H9 (cell line): Measurements from ENCODE around the gene METAP2. TPM values are rescaled to one million over a fixed set of nuclear protein-coding genes. Genes with fewer than 3 reads are reported as not detected.

Experiments used
- DNase-seq: peaks from one replicate; pipeline ENCODE4 v3.0.0-alpha.2; 2017
- H2AFZ ChIP-seq: one replicate; pipeline ENCODE4 v1.6.1; 2013; ENCODE audit warnings: mild to moderate bottlenecking, low read length, control low read depth, moderate library complexity
- H2AK5ac ChIP-seq: 2 replicates; pipeline ENCODE4 v1.6.1; 2013; ENCODE audit warnings: low read length, control low read depth, mixed read lengths; ENCODE audit not compliant: insufficient read length
- H2BK120ac ChIP-seq: one replicate; pipeline ENCODE4 v1.6.1; 2013; ENCODE audit warnings: low read depth, mild to moderate bottlenecking, low read length, control low read depth, inconsistent platforms; ENCODE audit not compliant: poor library complexity, severe bottlenecking
- H2BK12ac ChIP-seq: 2 replicates; pipeline ENCODE4 v1.6.1; 2013; ENCODE audit warnings: low read length, control low read depth, mixed read lengths, low read depth; ENCODE audit not compliant: insufficient read length
- H2BK15ac ChIP-seq: 2 replicates; pipeline ENCODE4 v1.6.1; 2013; ENCODE audit warnings: low read depth, low read length, control low read depth
- H2BK20ac ChIP-seq: one replicate; pipeline ENCODE4 v1.6.1; 2013; ENCODE audit warnings: low read depth, mild to moderate bottlenecking, low read length, control low read depth, inconsistent platforms; ENCODE audit not compliant: poor library complexity, severe bottlenecking
- H2BK5ac ChIP-seq: 2 replicates; pipeline ENCODE4 v1.6.1; 2013; ENCODE audit warnings: low read length, control low read depth, mixed read lengths; ENCODE audit not compliant: insufficient read length
- H3K14ac ChIP-seq: 2 replicates; pipeline ENCODE4 v1.6.1; 2013; ENCODE audit warnings: low read length, control low read depth; ENCODE audit not compliant: insufficient read depth
- H3K18ac ChIP-seq: 2 replicates; pipeline ENCODE4 v1.6.1; 2013; ENCODE audit warnings: low read depth, mild to moderate bottlenecking, mixed read lengths, low read length, control low read depth; ENCODE audit not compliant: insufficient read length
- H3K23ac ChIP-seq: 2 replicates; pipeline ENCODE4 v1.6.1; 2013; ENCODE audit warnings: low read length, control low read depth, mixed read lengths, low read depth; ENCODE audit not compliant: insufficient read length
- H3K23me2 ChIP-seq: 2 replicates; pipeline ENCODE4 v1.6.1; 2013; ENCODE audit warnings: low read depth, mild to moderate bottlenecking, mixed read lengths, low read length, control low read depth; ENCODE audit not compliant: insufficient read length, poor library complexity, severe bottlenecking
- H3K27ac ChIP-seq: 2 replicates; pipeline ENCODE4 v1.5.1; 2013; ENCODE audit warnings: low read length, control low read depth, mixed read lengths, low read depth; ENCODE audit not compliant: insufficient read length
- H3K27me3 ChIP-seq: 2 replicates; pipeline ENCODE4 v1.6.1; 2013; ENCODE audit warnings: low read length, control low read depth, inconsistent platforms; ENCODE audit not compliant: insufficient read depth
- H3K4ac ChIP-seq: 2 replicates; pipeline ENCODE4 v1.6.1; 2013; ENCODE audit warnings: low read depth, mild to moderate bottlenecking, control low read depth, inconsistent platforms, low read length, moderate library complexity
- H3K4me1 ChIP-seq: 2 replicates; pipeline ENCODE4 v1.6.1; 2013; ENCODE audit warnings: low read length, control low read depth, inconsistent platforms; ENCODE audit not compliant: insufficient read depth
- H3K4me2 ChIP-seq: 2 replicates; pipeline ENCODE4 v1.6.1; 2013; ENCODE audit warnings: low read length, control low read depth, mixed read lengths; ENCODE audit not compliant: insufficient read length, insufficient read depth
- H3K56ac ChIP-seq: 2 replicates; pipeline ENCODE4 v1.6.1; 2013; ENCODE audit warnings: low read depth, mild to moderate bottlenecking, mixed read lengths, low read length, control low read depth; ENCODE audit not compliant: insufficient read length
- H3K79me1 ChIP-seq: 2 replicates; pipeline ENCODE4 v1.6.1; 2013; ENCODE audit warnings: low read depth, mild to moderate bottlenecking, moderate library complexity, low read length, control low read depth, inconsistent platforms; ENCODE audit not compliant: insufficient read depth, poor library complexity, severe bottlenecking
- H3K79me2 ChIP-seq: 2 replicates; pipeline ENCODE4 v1.6.1; 2013; ENCODE audit warnings: low read length, control low read depth, inconsistent platforms; ENCODE audit not compliant: insufficient read depth
- H3K9ac ChIP-seq: 2 replicates; pipeline ENCODE4 v1.6.1; 2013; ENCODE audit warnings: low read length, control low read depth, mixed read lengths; ENCODE audit not compliant: insufficient read length; ENCODE audit errors: extremely low read depth
- H3K9me3 ChIP-seq: one replicate; pipeline ENCODE4 v1.6.1; 2013; ENCODE audit warnings: low read depth, low read length, inconsistent platforms; ENCODE audit not compliant: control insufficient read depth
- H3T11ph ChIP-seq: one replicate; pipeline ENCODE4 v1.6.1; 2013; ENCODE audit warnings: mild to moderate bottlenecking, low read length, control low read depth, inconsistent platforms
- H4K20me1 ChIP-seq: one replicate; pipeline ENCODE4 v1.6.1; 2013; ENCODE audit not compliant: control insufficient read depth, insufficient read length, insufficient read depth
- H4K5ac ChIP-seq: 2 replicates; pipeline ENCODE4 v1.6.1; 2013; ENCODE audit warnings: low read depth, mild to moderate bottlenecking, mixed read lengths, low read length, control low read depth; ENCODE audit not compliant: insufficient read length
- H4K8ac ChIP-seq: replicated peaks from 2 replicates; pipeline ENCODE4 v1.6.1; 2013; ENCODE audit warnings: low read length, control low read depth, mixed read lengths, low read depth; ENCODE audit not compliant: insufficient read length
- H4K91ac ChIP-seq: 2 replicates; pipeline ENCODE4 v1.6.1; 2013; ENCODE audit warnings: low read depth, mild to moderate bottlenecking, moderate library complexity, mixed read lengths, low read length, control low read depth; ENCODE audit not compliant: insufficient read length
- H3K27ac Mint-ChIP-seq, 3 experiments: 2 replicates in 2 of 3; 3 replicates in 1 of 3; pipeline ENCODE4 v1.8.0; 2020 to 2021; ENCODE audit warnings: mixed read lengths in 3 of 3, mild to moderate bottlenecking in 1 of 3, moderate library complexity in 1 of 3
- H3K27me3 Mint-ChIP-seq: 2 replicates; pipeline ENCODE4 v1.8.0; 2021; ENCODE audit warnings: low read depth, mild to moderate bottlenecking, moderate library complexity, mixed read lengths
- H3K36me3 Mint-ChIP-seq, 3 experiments: 2 replicates in 2 of 3; 3 replicates in 1 of 3; pipeline ENCODE4 v1.8.0; 2020 to 2021; ENCODE audit warnings: low read depth in 3 of 3, mixed read lengths in 3 of 3; ENCODE audit not compliant: insufficient read depth in 1 of 3
- H3K4me1 Mint-ChIP-seq, 2 experiments: 2 replicates each; pipeline ENCODE4 v1.8.0; 2020; ENCODE audit warnings: mixed read lengths in 2 of 2
- H3K4me3 Mint-ChIP-seq, 2 experiments: 2 replicates in 1 of 2; 3 replicates in 1 of 2; pipeline ENCODE4 v1.8.0; 2020 to 2021; ENCODE audit warnings: mild to moderate bottlenecking in 2 of 2, mixed read lengths in 2 of 2, moderate library complexity in 1 of 2
- H3K9me3 Mint-ChIP-seq, 2 experiments: 2 replicates in 1 of 2; 3 replicates in 1 of 2; pipeline ENCODE4 v1.8.0; 2020; ENCODE audit warnings: mild to moderate bottlenecking in 2 of 2, mixed read lengths in 2 of 2, moderate library complexity in 1 of 2
- WGBS: extraction: QIAGEN DNeasy Blood & Tissue Kit; methylation state at CpG from one replicate; pipeline ENCODE4 v1.1.7; 2013; ENCODE audit warnings: missing lambda C conversion rate, low lambda C conversion rate, mixed read lengths; ENCODE audit not compliant: insufficient read length; ENCODE audit errors: extremely low coverage; 5-methylcytosine and 5-hydroxymethylcytosine counted together
- total RNA-seq: library from RNA; stranded (reverse); gene quantifications from 2 replicates; pipeline ENCODE4 v1.2.1, GENCODE V29; 2021
- TF ChIP-seq, protein P1 (sequence below): fragments of 200-600 bp; sonication (generic); conservative IDR thresholded peaks from 3 replicates; pipeline ENCODE4 v1.8.0; 2021; ENCODE audit warnings: antibody characterized with exemption, mild to moderate bottlenecking

Gene METAP2
- total RNA-seq, 1 experiment from 2014 or later = 140 TPM

DNA sequence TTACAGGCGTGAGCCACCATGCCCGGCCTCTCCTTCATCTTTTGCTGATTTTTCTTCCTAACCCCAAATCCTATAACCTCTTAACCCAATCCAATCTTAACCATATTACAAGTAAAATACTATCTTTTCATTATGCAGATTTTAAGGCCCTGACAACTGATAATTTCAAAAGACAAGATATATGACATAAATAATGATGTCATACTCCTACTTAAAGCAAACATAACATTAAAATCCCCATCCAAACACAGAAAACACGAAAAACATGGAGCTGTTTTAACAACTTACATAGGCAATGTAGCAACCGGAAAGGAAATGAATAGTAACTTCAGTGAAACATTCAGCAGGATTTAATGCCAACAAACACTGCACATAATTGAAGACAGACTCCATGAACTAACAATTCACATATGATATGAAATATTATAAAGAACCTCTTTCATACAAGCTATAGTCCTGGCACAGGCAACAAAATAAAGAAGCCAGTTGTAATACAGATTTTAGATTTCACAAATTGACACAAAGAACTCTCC lies 55.8 kb downstream of the METAP2 start:
- no CpG with 5 or more reads among the region's 4 CpGs for WGBS
- no peaks in the 10 kb centered on the region for H3K27me3 Mint-ChIP-seq
- TF ChIP-seq, protein P1, sequence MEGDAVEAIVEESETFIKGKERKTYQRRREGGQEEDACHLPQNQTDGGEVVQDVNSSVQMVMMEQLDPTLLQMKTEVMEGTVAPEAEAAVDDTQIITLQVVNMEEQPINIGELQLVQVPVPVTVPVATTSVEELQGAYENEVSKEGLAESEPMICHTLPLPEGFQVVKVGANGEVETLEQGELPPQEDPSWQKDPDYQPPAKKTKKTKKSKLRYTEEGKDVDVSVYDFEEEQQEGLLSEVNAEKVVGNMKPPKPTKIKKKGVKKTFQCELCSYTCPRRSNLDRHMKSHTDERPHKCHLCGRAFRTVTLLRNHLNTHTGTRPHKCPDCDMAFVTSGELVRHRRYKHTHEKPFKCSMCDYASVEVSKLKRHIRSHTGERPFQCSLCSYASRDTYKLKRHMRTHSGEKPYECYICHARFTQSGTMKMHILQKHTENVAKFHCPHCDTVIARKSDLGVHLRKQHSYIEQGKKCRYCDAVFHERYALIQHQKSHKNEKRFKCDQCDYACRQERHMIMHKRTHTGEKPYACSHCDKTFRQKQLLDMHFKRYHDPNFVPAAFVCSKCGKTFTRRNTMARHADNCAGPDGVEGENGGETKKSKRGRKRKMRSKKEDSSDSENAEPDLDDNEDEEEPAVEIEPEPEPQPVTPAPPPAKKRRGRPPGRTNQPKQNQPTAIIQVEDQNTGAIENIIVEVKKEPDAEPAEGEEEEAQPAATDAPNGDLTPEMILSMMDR = no peak
- Histone ChIP-seq H2BK12ac (no peak overlapping the region), H3K14ac (no peak overlapping the region), H3K56ac (no peak overlapping the region), H4K5ac (no peak overlapping the region), H3K23me2 (no peaks in the 10 kb centered on the region), H3K4me2 (no peak overlapping the region), H4K91ac (no peak overlapping the region), H2BK15ac (no peak overlapping the region), H2AFZ (no peak overlapping the region), H3K9me3 (no peaks in the 10 kb centered on the region), H3K79me2 (peaks cover 47% of the 10 kb centered on the region), H2BK5ac (no peak overlapping the region), H3K79me1 (peaks cover 15% of the 10 kb centered on the region), H3K4ac (no peak overlapping the region), H3T11ph (no peak overlapping the region), H3K23ac (no peak overlapping the region), H2BK20ac (no peak overlapping the region), H3K4me1 (no peaks in the 10 kb centered on the region), H2BK120ac (no peak overlapping the region), H3K9ac (no peak overlapping the region), H3K18ac (no peak overlapping the region), H3K27me3 (no peaks in the 10 kb centered on the region), H2AK5ac (no peak overlapping the region), H3K27ac (no peak overlapping the region), H4K8ac (no peak overlapping the region), H4K20me1 (peaks cover 3% of the 10 kb centered on the region)
- H3K9me3 Mint-ChIP-seq = no peaks in the 10 kb centered on the region
- no peak for DNase-seq
- peak overlapping the region in 1 of 3 experiments; percentile 34; a peak in 2 of 7 replicates for H3K27ac Mint-ChIP-seq
- no peak overlapping the region; a peak in 1 of 5 replicates for H3K4me3 Mint-ChIP-seq
- peaks cover 20 to 24% of the 10 kb centered on the region in 2 experiments for H3K4me1 Mint-ChIP-seq
- peaks cover 53 to 86% (median 65%) of the 10 kb centered on the region in 3 experiments for H3K36me3 Mint-ChIP-seq
